SK-N-DZ (cell line): Measurements from ENCODE around the gene C1orf210.

Experiments
- DNase-seq: peaks from one replicate; pipeline ENCODE4 v3.0.0-alpha.2; 2015; ENCODE audit warnings: low spot score

The C1orf210 gene

GRCh38 chr1:43274125-43274803 lies 11.1 kb downstream of the C1orf210 start:
- DNase-seq, result no peak

- DNase-seq, result no peak
Observed at GRCh38 chr1:43273708-43274107, 11.7 kb downstream of the C1orf210 start.

- DNase-seq, result no peak
Observed at GRCh38 chr1:43272576-43273571, 12.5 kb downstream of the C1orf210 start.

- no peak for DNase-seq
Observed at GRCh38 chr1:43272161-43272560, 13.2 kb downstream of the C1orf210 start.

- DNase-seq, result no peak
Observed at GRCh38 chr1:43271186-43272118, 13.9 kb downstream of the C1orf210 start.

GRCh38 chr1:43270421-43271095 lies 14.8 kb downstream of the C1orf210 start:
- DNase-seq, result no peak

GRCh38 chr1:43269627-43270375 lies 15.6 kb downstream of the C1orf210 start, which contains the start of gene TMEM125:
TSS of gene TMEM125 (plus strand) at chr1:43269983. CDS start at chr1:43272723, 2,740 bp downstream.
- DNase-seq, result no peak

GRCh38 chr1:43267818-43268425 lies 17.5 kb downstream of the C1orf210 start:
- DNase-seq, result no peak

GRCh38 chr1:43267291-43267805 lies 18.0 kb downstream of the C1orf210 start:
- DNase-seq, result no peak

- no peak for DNase-seq
Observed at GRCh38 chr1:43266881-43267280, 18.5 kb downstream of the C1orf210 start.

- DNase-seq, result no peak
Observed at GRCh38 chr1:43265431-43265830, 19.9 kb downstream of the C1orf210 start.

GRCh38 chr1:43258370-43258769 lies 27.0 kb downstream of the C1orf210 start:
- DNase-seq, result no peak

GRCh38 chr1:43256675-43257570 lies 28.5 kb downstream of the C1orf210 start:
- no peak for DNase-seq

GRCh38 chr1:43255438-43256210 lies 29.8 kb downstream of the C1orf210 start:
- DNase-seq, result no peak

GRCh38 chr1:43253876-43254275 lies 31.5 kb downstream of the C1orf210 start:
- DNase-seq, result no peak

GRCh38 chr1:43253173-43253572 lies 32.2 kb downstream of the C1orf210 start:
- no peak for DNase-seq

GRCh38 chr1:43252225-43252624 lies 33.2 kb downstream of the C1orf210 start:
- no peak for DNase-seq

- DNase-seq, result no peak
Observed at GRCh38 chr1:43251024-43251423, 34.4 kb downstream of the C1orf210 start.
